ENCODE results near the gene ZDHHC7.

ZDHHC7 gene

DNA sequence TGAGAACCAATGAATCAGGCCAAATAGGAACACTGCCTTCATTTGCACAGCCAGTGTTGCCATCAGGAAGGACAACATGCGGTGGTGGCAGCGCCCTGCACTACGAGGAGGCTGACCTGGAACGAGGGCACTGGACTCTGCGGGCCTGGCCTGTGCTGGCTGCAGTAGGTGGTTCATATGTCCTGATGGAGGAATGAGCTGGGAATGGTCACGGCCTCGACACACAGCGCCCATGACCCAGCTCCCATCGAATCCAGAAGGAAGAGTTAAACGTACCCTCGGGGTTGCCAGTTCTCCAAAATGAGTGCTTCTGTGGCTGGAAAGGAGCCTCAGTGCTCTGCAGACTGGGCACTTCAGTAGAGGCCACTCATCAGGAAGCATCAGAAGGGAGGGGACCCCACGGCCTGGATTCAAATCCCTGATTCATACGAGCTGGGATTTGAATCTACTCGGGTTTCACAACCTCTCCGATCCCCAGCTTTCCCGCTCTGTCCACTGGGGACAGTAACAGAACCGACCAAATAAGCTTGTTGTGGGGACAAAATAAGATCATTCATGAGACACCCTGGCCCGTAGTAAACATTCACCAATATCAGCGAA lies 85.5 kb downstream of the ZDHHC7 start:
- no peak for ATAC-seq
- TF ChIP-seq OSR1 (CRISPR knock-in tag; IDR thresholded peaks at IDR 0.05) (no peak), SNAI2 (CRISPR knock-in tag; IDR thresholded peaks at IDR 0.05) (no peak), RARB (CRISPR knock-in tag; IDR thresholded peaks at IDR 0.05) (no peak), ZNF70 (CRISPR knock-in tag; IDR thresholded peaks at IDR 0.05) (no peak), ZNF8 (CRISPR knock-in tag; IDR thresholded peaks at IDR 0.05) (no peak), CREB5 (CRISPR knock-in tag; IDR thresholded peaks at IDR 0.05; ENCODE audit: low read depth) (no peak), BACH2 (CRISPR knock-in tag; IDR thresholded peaks at IDR 0.05; ENCODE audit: borderline replicate concordance) (no peak), ISL1 (CRISPR knock-in tag; IDR thresholded peaks at IDR 0.05) (no peak), CSDC2 (CRISPR knock-in tag; IDR thresholded peaks at IDR 0.05) (no peak), PPARA (CRISPR knock-in tag; IDR thresholded peaks at IDR 0.05; ENCODE audit: borderline replicate concordance) (no peak), TOX (CRISPR knock-in tag; IDR thresholded peaks at IDR 0.05; ENCODE audit: borderline replicate concordance) (no peak), ARNTL (CRISPR knock-in tag; IDR thresholded peaks at IDR 0.05; ENCODE audit: borderline replicate concordance, low read depth) (no peak), ZFP30 (CRISPR knock-in tag; IDR thresholded peaks at IDR 0.05) (no peak), ZFP3 (CRISPR knock-in tag; IDR thresholded peaks at IDR 0.05) (no peak), ESRRG (CRISPR knock-in tag; IDR thresholded peaks at IDR 0.05) (no peak)
- TF ChIP-seq, protein P1, sequence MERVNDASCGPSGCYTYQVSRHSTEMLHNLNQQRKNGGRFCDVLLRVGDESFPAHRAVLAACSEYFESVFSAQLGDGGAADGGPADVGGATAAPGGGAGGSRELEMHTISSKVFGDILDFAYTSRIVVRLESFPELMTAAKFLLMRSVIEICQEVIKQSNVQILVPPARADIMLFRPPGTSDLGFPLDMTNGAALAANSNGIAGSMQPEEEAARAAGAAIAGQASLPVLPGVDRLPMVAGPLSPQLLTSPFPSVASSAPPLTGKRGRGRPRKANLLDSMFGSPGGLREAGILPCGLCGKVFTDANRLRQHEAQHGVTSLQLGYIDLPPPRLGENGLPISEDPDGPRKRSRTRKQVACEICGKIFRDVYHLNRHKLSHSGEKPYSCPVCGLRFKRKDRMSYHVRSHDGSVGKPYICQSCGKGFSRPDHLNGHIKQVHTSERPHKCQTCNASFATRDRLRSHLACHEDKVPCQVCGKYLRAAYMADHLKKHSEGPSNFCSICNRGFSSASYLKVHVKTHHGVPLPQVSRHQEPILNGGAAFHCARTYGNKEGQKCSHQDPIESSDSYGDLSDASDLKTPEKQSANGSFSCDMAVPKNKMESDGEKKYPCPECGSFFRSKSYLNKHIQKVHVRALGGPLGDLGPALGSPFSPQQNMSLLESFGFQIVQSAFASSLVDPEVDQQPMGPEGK (CRISPR knock-in tag; IDR thresholded peaks at IDR 0.05; ENCODE audit: borderline replicate concordance), result no peak
- TF ChIP-seq, protein P2, sequence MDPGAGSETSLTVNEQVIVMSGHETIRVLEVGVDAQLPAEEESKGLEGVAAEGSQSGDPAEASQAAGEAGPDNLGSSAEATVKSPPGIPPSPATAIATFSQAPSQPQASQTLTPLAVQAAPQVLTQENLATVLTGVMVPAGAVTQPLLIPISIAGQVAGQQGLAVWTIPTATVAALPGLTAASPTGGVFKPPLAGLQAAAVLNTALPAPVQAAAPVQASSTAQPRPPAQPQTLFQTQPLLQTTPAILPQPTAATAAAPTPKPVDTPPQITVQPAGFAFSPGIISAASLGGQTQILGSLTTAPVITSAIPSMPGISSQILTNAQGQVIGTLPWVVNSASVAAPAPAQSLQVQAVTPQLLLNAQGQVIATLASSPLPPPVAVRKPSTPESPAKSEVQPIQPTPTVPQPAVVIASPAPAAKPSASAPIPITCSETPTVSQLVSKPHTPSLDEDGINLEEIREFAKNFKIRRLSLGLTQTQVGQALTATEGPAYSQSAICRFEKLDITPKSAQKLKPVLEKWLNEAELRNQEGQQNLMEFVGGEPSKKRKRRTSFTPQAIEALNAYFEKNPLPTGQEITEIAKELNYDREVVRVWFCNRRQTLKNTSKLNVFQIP (CRISPR knock-in tag; IDR thresholded peaks at IDR 0.05; ENCODE audit: borderline replicate concordance, low read depth), result no peak
- TF ChIP-seq, protein P3, sequence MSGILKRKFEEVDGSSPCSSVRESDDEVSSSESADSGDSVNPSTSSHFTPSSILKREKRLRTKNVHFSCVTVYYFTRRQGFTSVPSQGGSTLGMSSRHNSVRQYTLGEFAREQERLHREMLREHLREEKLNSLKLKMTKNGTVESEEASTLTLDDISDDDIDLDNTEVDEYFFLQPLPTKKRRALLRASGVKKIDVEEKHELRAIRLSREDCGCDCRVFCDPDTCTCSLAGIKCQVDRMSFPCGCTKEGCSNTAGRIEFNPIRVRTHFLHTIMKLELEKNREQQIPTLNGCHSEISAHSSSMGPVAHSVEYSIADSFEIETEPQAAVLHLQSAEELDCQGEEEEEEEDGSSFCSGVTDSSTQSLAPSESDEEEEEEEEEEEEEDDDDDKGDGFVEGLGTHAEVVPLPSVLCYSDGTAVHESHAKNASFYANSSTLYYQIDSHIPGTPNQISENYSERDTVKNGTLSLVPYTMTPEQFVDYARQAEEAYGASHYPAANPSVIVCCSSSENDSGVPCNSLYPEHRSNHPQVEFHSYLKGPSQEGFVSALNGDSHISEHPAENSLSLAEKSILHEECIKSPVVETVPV (CRISPR knock-in tag; IDR thresholded peaks at IDR 0.05), result no peak

DNA sequence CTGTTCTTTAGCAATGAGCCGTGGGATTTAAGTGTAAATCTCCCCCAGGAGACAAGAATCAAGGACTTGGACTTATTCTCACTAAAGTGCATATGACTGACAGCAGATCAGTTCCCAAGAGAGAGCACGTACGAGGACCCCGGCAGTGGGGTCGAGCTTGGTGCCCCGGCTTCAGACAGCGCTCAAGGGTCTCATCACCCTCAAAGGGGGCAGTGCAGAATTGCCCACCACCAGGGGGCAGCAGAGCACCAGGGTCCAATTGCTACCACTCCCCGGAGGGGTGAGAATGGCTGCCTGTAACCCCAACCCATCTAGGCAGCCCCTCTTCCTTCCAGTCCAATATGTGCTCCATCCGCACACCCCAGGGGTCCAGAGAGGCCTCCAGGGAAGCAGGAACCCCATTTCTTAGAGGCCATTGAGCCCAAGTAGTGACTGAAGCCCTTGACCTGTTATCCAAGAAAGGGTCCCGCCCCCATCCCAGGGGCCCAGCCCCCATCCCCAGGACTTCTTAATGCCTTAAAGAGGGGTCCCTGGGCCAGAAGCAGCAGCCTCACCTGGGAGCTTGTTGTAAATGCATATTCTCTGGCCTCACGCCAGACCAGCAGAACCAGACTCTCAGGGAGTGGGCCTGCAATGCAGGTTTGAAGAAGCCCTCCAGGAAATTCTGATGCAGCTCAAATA lies 86.1 kb downstream of the ZDHHC7 start:
- peak; percentile 69; the same call in 2 of the 3 replicates for ATAC-seq
- TF ChIP-seq TCF4 (CRISPR knock-in tag; IDR thresholded peaks at IDR 0.05; ENCODE audit: borderline replicate concordance) (no peak), PPARA (CRISPR knock-in tag; IDR thresholded peaks at IDR 0.05; ENCODE audit: borderline replicate concordance) (no peak), TOX (CRISPR knock-in tag; IDR thresholded peaks at IDR 0.05; ENCODE audit: borderline replicate concordance) (no peak), ZNF565 (CRISPR knock-in tag; conservative IDR thresholded peaks at IDR 0.05; ENCODE audit: low read depth) (no peak), ZNF70 (CRISPR knock-in tag; IDR thresholded peaks at IDR 0.05) (no peak), ZFP30 (CRISPR knock-in tag; IDR thresholded peaks at IDR 0.05) (no peak), ZNF8 (CRISPR knock-in tag; IDR thresholded peaks at IDR 0.05) (no peak), ZC3H10 (CRISPR knock-in tag; IDR thresholded peaks at IDR 0.05) (no peak), CREB5 (CRISPR knock-in tag; IDR thresholded peaks at IDR 0.05; ENCODE audit: low read depth) (no peak), ARNTL (CRISPR knock-in tag; IDR thresholded peaks at IDR 0.05; ENCODE audit: borderline replicate concordance, low read depth) (no peak)
- TF ChIP-seq, protein P2 (CRISPR knock-in tag; IDR thresholded peaks at IDR 0.05; ENCODE audit: borderline replicate concordance, low read depth), result no peak
- TF ChIP-seq, protein P1 (CRISPR knock-in tag; IDR thresholded peaks at IDR 0.05; ENCODE audit: borderline replicate concordance), result no peak
